K562 (cell line): ENCODE measurements around the gene ARHGEF6. TPM values are rescaled to one million over a fixed set of nuclear protein-coding genes. Genes with fewer than 3 reads are reported as not detected.
A peak's percentile ranks its signal among the peaks of the same experiment; 100 is the strongest.

Experiments
- ATF1 ChIP-seq, 2 experiments: fragments of 450-650 bp in 1 of 2; IDR thresholded peaks; 2 replicates each; pipeline ENCODE4 v1.6.1; 2016; ENCODE audit warnings: missing compliant biosample characterization in 1 of 2, missing genetic modification characterization in 1 of 2
- BRF1 ChIP-seq: IDR thresholded peaks from 3 replicates; pipeline ENCODE4 v1.6.1; 2011; ENCODE audit warnings: borderline replicate concordance, mild to moderate bottlenecking; ENCODE audit not compliant: insufficient read length; ENCODE audit errors: extremely low read depth
- CBX3 ChIP-seq, 2 experiments: IDR thresholded peaks; 1 replicate in 1 of 2; 2 replicates in 1 of 2; pipeline ENCODE4 v1.6.1; 2012; ENCODE audit warnings: inconsistent platforms in 2 of 2, low read length in 2 of 2, borderline replicate concordance in 1 of 2, control low read depth in 1 of 2
- CEBPG ChIP-seq, 3 experiments: fragments of 200-800 bp in 1 of 3; sonication (Bioruptor generic) in 1 of 3; sonication (generic) in 1 of 3; formaldehyde crosslinking in 1 of 3; IDR thresholded peaks in 2 of 3; conservative IDR thresholded peaks in 1 of 3; 2 replicates each; pipeline versions ENCODE4 v1.6.1 to v1.8.0; 2016 to 2022; ENCODE audit warnings: missing compliant biosample characterization in 2 of 3, missing genetic modification characterization in 2 of 3, mild to moderate bottlenecking in 1 of 3, missing genetic modification reagents in 1 of 3
- L3MBTL2 ChIP-seq: fragments of 450-650 bp; IDR thresholded peaks from 2 replicates; pipeline ENCODE4 v1.6.1; 2016; ENCODE audit warnings: mild to moderate bottlenecking, moderate library complexity
- MGA ChIP-seq: fragments of 450-650 bp; IDR thresholded peaks from 2 replicates; pipeline ENCODE4 v1.6.1; 2016; ENCODE audit warnings: mild to moderate bottlenecking, moderate library complexity
- MYBL2 ChIP-seq, 2 experiments: fragments of 450-650 bp in 1 of 2; sonication (generic) in 1 of 2; formaldehyde crosslinking in 1 of 2; IDR thresholded peaks; 2 replicates each; pipeline versions ENCODE4 v1.6.1 to v1.8.1; 2017 to 2022; ENCODE audit warnings: borderline replicate concordance in 1 of 2, inconsistent platforms in 1 of 2, low read depth in 1 of 2, mild to moderate bottlenecking in 1 of 2, missing genetic modification reagents in 1 of 2, moderate library complexity in 1 of 2
- SMAD4 ChIP-seq: fragments of 250-450 bp; sonication (Bioruptor Pico); conservative IDR thresholded peaks from 2 replicates; pipeline ENCODE4 v1.8.0; 2021; ENCODE audit warnings: inconsistent platforms, mild to moderate bottlenecking, moderate library complexity
- polyA plus RNA-seq, 8 experiments: library from polyadenylated mRNA; depleted of rRNA in 4 of 8; stranded (reverse) in 5 of 8; unstranded in 3 of 8; fragments of >200 nt; fragmentation: Nextera tagmentation in 2 of 8; fragmentation: Illumina TruSeq in 1 of 8; extraction: Ambion mirVana in 2 of 8; extraction: Trizol in 1 of 8; gene quantifications; 2 replicates each; pipeline versions ENCODE4 v1.2.1 to v1.2.3, GENCODE V29; 2011 to 2014; ENCODE audit warnings: inconsistent platforms in 1 of 8, missing spikeins in 1 of 8
- total RNA-seq, 7 experiments: library from RNA; depleted of rRNA in 6 of 7; stranded (reverse); fragments of >200 nt in 6 of 7; fragmentation: Illumina TruSeq in 2 of 7; extraction: Trizol in 2 of 7; gene quantifications; 2 replicates each; pipeline versions ENCODE4 v1.2.1 to v1.2.3, GENCODE V29; 2011 to 2021; ENCODE audit warnings: low replicate concordance in 1 of 7
- TF ChIP-seq, protein P1 (sequence below): fragments of 450-650 bp; IDR thresholded peaks from 2 replicates; pipeline ENCODE4 v1.6.1; 2017; ENCODE audit warnings: antibody characterized with exemption, mild to moderate bottlenecking

The ARHGEF6 gene
- total and polyA plus RNA-seq, 9 of the 15 experiments (the other 6 are each of a cell fraction or from before 2014, with no cell fraction given) = 2.9 to 22.1 (median 13.3) TPM

GRCh38 chrX:136768469-136769084 lies 12.2 kb downstream of the ARHGEF6 start (continued):
- TF ChIP-seq CEBPG (CRISPR knock-in tag; IDR thresholded peaks at IDR 0.05) (no peak), CEBPG (tag; conservative IDR thresholded peaks at IDR 0.05 in 1 of 2, IDR thresholded peaks at IDR 0.05 in 1 of 2) (peak; percentile 51 to 62; a peak in 3 of 4 replicates), SMAD4 (CRISPR knock-in tag) (peak; percentile 45; the same call in 1 of the 2 replicates), CBX3 (IDR thresholded peaks at IDR 0.05; ENCODE audit: borderline replicate concordance in 1 of 2, low read length in 2 of 2) (0 out of 3 replicates have a peak, but pooled peaks of 1 of the 2 experiments have one; percentile 48), MGA (peak; percentile 52), MYBL2 (IDR thresholded peaks at IDR 0.05; ENCODE audit: low read depth) (peak; percentile 36; the same call in 1 of the 2 replicates), MYBL2 (CRISPR knock-in tag; IDR thresholded peaks at IDR 0.05; ENCODE audit: borderline replicate concordance) (no peak), ATF1 (CRISPR knock-in tag; IDR thresholded peaks at IDR 0.05) (no peak), ATF1 (tag; IDR thresholded peaks at IDR 0.05) (peak; percentile 46; the same call in 1 of the 2 replicates), BRF1 (no peak), L3MBTL2 (peak; percentile 70; the same call in 1 of the 2 replicates)
- TF ChIP-seq, protein P1, sequence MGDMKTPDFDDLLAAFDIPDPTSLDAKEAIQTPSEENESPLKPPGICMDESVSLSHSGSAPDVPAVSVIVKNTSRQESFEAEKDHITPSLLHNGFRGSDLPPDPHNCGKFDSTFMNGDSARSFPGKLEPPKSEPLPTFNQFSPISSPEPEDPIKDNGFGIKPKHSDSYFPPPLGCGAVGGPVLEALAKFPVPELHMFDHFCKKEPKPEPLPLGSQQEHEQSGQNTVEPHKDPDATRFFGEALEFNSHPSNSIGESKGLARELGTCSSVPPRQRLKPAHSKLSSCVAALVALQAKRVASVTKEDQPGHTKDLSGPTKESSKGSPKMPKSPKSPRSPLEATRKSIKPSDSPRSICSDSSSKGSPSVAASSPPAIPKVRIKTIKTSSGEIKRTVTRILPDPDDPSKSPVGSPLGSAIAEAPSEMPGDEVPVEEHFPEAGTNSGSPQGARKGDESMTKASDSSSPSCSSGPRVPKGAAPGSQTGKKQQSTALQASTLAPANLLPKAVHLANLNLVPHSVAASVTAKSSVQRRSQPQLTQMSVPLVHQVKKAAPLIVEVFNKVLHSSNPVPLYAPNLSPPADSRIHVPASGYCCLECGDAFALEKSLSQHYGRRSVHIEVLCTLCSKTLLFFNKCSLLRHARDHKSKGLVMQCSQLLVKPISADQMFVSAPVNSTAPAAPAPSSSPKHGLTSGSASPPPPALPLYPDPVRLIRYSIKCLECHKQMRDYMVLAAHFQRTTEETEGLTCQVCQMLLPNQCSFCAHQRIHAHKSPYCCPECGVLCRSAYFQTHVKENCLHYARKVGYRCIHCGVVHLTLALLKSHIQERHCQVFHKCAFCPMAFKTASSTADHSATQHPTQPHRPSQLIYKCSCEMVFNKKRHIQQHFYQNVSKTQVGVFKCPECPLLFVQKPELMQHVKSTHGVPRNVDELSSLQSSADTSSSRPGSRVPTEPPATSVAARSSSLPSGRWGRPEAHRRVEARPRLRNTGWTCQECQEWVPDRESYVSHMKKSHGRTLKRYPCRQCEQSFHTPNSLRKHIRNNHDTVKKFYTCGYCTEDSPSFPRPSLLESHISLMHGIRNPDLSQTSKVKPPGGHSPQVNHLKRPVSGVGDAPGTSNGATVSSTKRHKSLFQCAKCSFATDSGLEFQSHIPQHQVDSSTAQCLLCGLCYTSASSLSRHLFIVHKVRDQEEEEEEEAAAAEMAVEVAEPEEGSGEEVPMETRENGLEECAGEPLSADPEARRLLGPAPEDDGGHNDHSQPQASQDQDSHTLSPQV = peak; percentile 83
